CD4-positive, alpha-beta T cell treated with Interleukin-12 subunit alpha and Interleukin-12 subunit beta, for 1 hour (primary cell): Measurements from ENCODE around the gene SOX15.
"Not testable (repeated sequence)": the region's sequence is repeated elsewhere in the genome, so short reads cannot be mapped to it uniquely, and the experiment has no call there.

Experiments used
- DNase-seq: peaks from one replicate; pipeline ENCODE4 v3.0.0-alpha.2; 2020

SOX15 gene

DNA sequence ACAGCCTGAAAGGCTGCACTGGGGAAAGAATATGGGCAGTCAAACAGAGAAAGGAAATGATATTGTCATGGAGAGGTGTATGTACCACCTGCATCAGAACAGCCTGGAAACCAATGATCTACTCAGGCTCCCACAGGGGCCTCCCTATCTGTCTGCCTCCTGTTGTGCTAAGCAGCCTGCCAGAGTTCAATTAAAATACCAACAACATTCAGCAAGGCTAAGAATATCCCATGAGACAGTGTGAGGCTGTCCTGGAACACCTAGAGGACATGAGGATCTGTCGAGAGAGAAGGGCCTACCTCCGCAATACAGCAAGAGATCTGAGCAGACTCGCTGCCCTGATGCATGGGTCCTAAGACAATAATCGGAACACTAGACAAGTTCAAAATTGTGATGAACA is 16.4 kb upstream of the SOX15 start:
- no peak for DNase-seq

- DNase-seq, result not testable (repeated sequence)
Observed at GRCh38 chr17:7597561-7597960, 7.7 kb upstream of the SOX15 start.

GRCh38 chr17:7593296-7593695 is 3.4 kb upstream of the SOX15 start:
- no peak for DNase-seq

DNA sequence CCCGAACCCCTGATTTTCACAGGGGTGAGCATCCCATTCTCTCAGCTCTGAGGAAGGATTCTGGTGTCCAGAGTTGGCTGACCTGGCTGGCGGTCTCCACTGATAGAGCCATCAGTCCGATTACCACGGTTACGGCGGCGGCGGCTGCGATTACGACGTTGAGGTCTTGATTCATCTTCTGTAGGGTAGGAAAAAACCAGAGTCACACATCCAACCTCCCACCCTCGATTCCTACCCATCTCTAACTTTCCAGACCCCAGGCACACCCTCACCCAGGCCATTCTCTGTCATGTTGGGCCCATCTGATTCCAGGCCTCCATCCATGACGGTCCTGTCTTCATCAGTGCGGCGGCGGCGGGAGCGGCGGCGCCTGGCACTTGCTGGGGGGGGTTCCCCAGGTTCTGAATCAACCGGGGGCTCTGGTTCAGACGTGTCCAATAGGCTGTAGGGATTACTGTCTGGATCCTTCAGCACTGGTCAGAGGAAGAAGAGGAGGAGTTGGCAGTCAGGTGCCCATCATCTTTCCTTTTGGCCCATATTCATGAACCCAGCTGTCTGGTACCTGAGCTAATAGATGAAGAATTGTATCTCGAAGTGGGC is 2.6 kb upstream of the SOX15 start:
- DNase-seq, result no peak

DNA sequence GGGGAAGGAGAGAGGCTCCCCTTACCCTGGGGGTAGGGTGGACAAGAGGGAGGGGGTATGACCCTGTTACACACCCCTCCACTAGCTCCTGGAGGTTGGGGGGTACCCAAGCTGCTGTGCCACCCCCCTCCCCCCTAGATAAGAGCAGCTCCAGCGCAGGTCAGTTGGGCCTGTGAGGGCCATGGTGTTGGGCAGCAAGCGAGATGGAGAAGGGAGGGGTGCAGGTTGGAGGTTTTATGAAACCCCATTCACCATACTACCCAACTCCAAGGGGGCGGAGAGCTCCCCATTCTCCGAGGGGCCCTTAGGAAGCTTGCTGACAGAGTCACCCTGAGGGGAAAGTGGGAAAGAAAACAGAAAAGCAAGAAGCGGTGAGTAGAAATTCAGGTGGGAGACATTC is 1.7 kb upstream of the SOX15 start:
- DNase-seq, result no peak

DNA sequence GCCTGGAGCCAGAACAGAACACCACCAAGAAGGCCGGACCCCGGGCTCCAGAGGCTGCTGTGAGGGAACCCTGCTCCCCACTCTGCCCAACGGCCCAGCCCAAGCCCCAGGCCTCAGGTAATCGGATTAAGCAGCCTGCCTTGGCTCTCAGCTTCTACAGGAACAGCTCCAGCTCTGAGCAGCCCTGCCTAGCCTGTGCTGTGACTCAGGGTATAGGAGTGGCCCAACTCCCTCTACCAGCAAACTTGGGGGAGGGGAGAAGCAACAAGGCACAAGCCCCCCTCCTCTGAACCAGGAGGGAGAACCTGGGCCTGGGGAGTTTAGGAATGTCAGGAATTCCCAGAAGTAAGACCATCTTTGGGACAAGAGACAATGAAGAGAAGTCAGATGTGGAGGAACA is 849 bp upstream of the SOX15 start:
- DNase-seq, result no peak

- DNase-seq, result peak; percentile 72
Observed at GRCh38 chr17:7589204-7589868, 558 bp downstream of the SOX15 start.

DNA sequence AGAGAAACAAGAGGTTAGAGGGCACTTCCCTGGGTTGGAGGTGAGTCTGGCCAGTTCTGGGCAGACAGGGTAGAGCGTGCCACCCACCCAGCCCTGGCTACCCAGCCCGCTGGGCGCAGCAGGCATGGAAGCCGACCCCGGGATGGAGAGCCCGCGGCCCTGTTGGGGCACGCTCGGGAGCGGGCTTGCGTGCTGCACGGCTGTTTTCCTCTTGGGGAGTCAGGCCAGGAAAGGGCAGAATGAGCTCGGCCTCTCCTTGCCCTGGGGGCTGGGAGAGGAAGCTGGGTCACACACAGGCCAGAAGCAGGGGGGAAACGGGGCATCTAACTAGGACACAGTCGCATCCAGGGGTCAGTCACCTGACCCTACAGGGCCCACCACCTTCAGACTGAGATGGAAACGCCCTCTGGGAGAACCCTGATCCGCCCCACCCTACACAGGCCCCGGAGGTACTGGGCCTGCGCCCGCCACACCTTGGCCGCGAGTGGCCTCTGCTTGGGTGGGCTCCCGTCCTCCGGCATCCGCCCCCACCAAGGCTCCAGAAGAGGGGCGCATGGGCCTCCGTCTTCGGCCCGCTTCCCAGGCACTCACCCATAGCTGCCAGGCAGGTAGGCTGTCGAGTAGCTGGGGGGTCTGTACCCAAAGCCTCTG is 1.2 kb downstream of the SOX15 start:
- DNase-seq, result no peak

GRCh38 chr17:7587420-7588151 is 2.3 kb downstream of the SOX15 start:
- no peak for DNase-seq

GRCh38 chr17:7586673-7587419 is 3.0 kb downstream of the SOX15 start:
- DNase-seq, result no peak

GRCh38 chr17:7583253-7584109 is 6.4 kb downstream of the SOX15 start, which contains the start of gene MPDU1:
Gene MPDU1 (plus strand): TSS chr17:7583852. CDS start chr17:7583863, 11 bp downstream.
- peak; percentile 97 for DNase-seq

- DNase-seq, result no peak
Observed at GRCh38 chr17:7582396-7583252, 7.3 kb downstream of the SOX15 start.

DNA sequence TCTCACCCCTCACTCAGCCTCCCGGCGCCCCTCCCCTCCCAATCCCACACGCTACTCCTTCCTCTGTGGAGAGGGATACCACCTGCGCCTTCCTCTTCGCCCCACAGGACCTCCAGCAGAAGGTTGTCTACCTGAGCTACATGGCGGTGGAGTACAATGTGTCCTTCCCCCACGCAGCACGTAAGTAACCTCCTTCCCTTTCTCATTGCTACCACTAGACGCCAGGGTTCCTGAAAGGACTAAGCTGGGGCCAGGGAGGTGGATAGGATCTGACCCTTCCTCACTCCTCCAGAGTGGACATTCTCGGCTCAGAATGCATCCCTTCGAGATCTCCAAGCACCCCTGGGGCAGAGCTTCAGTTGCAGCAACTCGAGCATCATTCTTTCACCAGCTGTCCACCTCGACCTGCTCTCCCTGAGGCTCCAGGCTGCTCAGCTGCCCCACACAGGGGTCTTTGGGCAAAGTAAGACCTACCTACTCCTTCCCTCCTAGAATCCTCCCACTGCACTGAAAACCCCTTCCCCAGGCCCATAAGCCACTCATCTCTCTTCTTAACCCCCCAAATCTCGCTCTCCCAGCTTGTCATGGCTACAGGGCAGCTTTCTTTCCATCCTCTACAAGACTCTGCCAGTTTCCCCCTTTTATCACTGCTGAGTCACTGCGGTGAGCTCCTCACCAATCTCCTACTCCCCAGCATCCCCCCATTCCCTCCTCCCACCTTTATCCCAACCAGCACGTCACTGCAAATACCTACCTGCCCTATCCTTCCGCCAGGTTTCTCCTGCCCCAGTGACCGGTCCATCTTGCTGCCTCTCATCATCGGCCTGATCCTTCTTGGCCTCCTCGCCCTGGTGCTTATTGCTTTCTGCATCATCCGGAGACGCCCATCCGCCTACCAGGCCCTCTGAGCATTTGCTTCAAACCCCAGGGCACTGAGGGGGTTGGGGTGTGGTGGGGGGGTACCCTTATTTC is 9.0 kb downstream of the SOX15 start:
- no peak for DNase-seq

- DNase-seq, result peak; percentile 55
Observed at GRCh38 chr17:7579834-7580603, 9.9 kb downstream of the SOX15 start.

DNA sequence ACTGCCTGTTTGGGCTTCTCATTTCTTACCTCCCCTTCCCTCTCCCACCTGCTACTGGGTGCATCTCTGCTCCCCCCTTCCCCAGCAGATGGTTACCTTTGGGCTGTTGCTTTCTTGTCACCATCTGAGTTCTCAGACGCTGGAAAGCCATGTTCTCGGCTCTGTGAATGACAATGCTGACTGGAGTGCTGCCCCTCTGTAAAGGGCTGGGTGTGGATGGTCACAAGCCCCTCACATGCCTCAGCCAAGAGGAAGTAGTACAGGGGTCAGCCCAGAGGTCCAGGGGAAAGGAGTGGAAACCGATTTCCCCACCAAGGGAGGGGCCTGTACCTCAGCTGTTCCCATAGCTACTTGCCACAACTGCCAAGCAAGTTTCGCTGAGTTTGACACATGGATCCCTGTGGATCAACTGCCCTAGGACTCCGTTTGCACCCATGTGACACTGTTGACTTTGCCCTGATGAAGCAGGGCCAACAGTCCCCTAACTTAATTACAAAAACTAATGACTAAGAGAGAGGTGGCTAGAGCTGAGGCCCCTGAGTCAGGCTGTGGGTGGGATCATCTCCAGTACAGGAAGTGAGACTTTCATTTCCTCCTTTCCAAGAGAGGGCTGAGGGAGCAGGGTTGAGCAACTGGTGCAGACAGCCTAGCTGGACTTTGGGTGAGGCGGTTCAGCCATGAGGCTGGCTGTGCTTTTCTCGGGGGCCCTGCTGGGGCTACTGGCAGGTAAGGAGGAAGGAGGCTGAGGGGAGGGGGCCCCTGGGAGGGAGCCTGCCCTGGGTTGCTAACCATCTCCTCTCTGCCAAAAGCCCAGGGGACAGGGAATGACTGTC is 10.7 kb downstream of the SOX15 start, which contains the start of gene CD68:
CD68 (plus strand) TSS at position 638 of the 833 bp plus-strand sequence; CDS start at position 678, 40 bp downstream.
- DNase-seq, result peak; percentile 68

GRCh38 chr17:7577327-7578199 is 12.3 kb downstream of the SOX15 start:
- DNase-seq, result no peak
